Measurements from ENCODE around the gene PARM1.

PARM1 gene, protein sequence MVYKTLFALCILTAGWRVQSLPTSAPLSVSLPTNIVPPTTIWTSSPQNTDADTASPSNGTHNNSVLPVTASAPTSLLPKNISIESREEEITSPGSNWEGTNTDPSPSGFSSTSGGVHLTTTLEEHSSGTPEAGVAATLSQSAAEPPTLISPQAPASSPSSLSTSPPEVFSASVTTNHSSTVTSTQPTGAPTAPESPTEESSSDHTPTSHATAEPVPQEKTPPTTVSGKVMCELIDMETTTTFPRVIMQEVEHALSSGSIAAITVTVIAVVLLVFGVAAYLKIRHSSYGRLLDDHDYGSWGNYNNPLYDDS

GRCh38 chr4:74932832-74933561, at the start of gene PARM1:
PARM1 (plus strand) TSS chr4:74933116; CDS start chr4:74933328, 212 bp downstream.
- peak; percentile 10 to 92 (median 78) for DNase-seq

DNA sequence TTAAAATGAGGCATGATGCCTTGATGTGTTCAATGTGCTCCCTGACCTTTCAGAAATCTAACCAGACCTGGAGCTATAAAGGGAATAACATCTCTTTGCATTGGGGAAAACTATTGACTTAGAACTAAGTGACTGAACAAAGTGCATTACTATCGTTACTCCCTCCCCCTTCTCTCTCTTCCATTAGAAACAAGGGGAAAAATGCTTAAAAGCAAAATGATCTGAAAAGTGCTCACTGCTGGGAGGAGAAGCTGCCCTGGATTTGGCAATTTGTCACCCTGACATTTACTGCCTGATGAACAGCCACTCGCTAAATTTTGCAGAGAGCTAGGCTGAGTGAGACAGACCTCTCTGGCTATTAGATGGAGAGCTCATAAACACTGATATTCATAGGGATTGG, 48.6 kb upstream of the PARM1 start:
- DNase-seq, result no peak

DNA sequence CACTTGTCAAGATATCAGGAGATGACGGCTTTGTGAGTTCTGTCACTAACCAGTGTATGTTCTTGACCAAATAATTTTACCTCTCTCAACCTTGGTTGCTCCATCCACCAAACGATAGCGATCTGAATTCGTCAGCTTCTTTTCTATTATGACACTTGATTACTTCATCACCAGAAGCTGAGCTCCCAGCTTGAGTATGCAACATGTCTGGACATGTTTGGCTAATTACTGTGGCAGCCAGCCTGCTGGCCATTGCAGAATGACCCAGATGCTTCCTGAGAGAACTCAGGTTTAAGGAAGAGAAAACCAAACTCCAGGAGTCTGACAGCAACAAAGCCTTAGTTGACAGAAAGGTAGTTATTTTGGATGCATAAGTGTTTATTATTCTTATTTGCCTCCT, 46.4 kb upstream of the PARM1 start:
- no peak for DNase-seq

DNA sequence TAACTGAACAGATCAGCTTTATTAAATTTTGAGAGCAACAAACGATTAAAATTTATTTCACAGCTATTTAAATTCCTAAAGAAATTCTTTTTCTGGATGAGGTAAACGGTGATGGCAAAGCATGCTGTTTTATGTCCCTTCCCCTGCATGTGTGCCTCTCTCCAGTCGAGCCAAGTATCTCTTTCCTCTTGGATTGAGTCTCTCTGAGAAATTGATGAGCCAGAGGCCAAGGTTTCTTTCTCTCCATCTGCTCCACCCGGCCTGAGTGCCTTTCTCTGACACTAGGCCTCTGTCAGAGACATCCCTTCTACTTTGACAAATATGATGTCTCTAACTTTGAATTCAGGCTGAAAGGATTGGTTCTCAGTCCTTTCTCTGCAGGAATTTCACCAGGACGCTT, 42.6 kb upstream of the PARM1 start:
- DNase-seq, result no peak

DNA sequence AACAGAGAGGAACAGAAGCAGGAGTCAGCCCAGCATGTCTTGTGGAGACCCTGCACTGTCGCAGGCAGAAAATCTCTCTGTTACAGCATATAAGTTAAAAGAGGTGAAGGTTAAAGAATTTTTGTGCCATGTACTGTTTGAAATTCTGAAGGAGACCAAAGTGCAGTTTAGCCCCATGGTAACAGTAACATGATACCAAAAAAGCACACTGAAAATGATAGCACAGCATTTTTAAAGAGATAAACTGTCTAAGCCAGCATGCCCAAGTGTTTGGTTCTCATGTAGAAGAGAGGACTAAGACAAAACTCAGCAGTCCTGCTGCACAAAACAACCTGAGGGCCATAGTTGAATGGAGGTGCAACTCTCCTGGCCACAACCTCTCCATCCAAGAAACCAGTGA, 41.9 kb upstream of the PARM1 start:
- no peak for DNase-seq

DNA sequence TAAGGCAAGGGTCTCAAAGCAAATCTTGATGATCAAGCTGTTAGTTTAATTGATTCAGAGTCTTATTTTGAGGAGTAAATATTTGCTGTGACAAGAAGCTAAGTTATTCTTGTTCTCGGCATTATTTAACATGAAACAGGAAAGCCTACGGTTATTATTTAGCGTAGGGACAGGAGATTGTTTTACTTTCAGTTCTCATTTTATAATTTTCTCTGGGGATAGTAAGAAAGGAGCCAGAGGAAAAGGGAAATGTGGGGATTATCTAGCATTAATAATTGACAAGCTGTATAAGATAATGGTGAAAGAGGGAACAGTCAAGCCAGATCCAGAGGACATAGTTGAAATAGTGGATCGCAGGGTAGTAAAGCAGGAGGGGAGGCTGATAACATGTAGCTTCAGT, 39.7 kb upstream of the PARM1 start:
- DNase-seq, result no peak

- no peak for DNase-seq
Observed at GRCh38 chr4:74896595-74896994, 36.3 kb upstream of the PARM1 start.

DNA sequence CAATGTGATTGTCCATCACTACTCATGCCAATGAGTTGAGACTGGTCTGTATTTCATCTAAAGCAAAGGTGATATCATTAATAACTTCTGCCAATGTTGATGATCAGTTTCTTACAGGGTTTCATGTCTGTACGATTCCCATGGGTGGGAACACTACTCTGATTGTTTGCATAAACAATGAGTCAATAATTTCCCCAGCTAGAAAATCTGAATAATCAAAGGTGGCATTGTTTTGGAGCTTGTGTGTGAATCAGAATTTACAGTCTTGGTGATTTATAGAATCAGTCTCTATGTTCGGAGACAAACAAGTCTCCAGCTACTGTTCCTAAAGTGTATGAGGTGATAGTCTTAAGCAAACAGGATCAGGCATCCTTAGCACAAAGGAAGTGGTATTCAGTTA, 35.5 kb upstream of the PARM1 start:
- no peak for DNase-seq

DNA sequence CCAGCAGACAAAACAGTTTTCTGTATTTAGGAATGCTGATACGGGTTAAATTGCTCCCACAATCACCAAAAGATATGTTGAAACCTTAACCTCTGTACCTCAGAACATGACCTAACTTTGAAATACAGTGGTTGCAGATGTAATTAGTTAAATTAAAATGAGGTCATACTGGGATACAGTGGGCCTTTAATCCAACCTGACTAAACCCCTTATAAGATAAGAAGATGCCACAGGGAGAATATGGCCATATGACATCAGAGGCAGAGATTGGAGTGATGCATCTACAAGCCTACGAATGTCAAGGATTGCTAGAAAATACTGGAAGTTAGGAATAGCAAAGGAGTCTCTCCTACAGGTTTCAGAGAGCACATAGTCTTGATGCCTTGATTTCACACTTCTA, 32.1 kb upstream of the PARM1 start:
- DNase-seq, result no peak

DNA sequence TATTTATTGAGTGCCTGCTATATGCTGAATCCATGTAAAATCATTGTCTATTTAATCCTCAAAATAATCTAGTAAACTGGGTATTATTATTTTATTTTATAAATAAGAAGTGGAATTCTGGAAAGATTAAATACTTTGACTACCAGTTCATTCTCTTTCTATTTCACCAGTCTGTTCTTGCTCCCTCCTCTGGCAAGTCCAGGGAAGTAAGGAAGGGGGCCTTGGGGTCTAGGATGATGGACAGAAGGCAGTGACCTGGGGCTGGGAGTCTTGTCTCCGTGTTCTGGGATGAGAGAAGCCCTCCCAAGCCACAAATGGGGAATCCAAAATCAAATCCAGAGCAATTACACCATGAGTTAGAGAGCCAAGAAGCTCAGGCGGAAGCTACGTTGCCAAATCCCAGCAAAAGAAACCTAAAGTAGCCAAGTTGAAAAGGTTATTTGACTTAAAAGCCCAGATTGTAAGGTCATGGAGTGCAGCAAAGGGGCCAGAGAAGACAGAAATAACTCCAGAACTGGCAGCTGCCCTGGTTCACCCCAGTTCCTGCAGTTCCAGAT, 28.3 kb upstream of the PARM1 start:
- no peak for DNase-seq

GRCh38 chr4:74906771-74907170, 26.1 kb upstream of the PARM1 start:
- no peak for DNase-seq

GRCh38 chr4:74919783-74920182, 13.1 kb upstream of the PARM1 start:
- no peak for DNase-seq

GRCh38 chr4:74920704-74921103, 12.2 kb upstream of the PARM1 start:
- no peak for DNase-seq

GRCh38 chr4:74921490-74921889, 11.4 kb upstream of the PARM1 start:
- DNase-seq, result no peak

DNA sequence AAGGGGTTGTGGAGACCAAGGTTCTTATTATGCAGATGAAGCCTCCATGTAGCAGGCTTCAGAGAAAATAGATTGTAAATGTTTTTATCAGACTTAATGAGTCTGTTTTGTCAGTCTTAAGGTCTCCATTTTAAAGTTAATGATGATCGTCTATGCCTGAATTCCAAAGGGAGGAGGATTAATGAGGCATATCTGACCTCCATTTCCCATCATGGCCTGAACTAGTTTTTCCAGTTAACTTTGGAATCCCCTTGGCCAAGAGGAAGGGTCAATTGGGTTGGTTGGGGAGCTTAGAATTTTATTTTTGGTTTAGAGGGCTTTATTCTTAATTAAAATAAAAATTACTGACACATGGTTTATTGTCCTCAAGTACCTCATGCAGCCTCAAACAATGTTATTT, 6.9 kb upstream of the PARM1 start:
- DNase-seq, result no peak

GRCh38 chr4:74930162-74930561, 2.8 kb upstream of the PARM1 start:
- no peak for DNase-seq

DNA sequence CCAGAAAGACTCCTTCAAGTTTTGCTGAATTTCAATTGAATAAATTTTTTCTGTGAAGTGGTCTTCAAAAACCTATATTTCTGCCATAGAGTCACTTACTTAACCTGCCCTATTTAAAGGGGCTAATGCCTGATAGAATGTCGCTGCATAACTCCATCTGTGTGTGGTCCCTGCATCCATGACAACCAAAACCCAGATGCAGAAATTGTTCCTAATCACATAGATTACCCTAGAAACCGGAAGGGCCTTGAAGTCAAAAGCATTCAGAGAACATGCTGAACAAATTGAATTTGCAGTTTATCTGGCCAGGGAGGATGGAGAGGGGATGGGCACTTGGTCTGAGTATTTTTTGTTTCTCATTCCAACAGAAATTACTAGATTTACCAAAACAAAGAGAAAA, 1.5 kb upstream of the PARM1 start:
- DNase-seq, result no peak

DNA sequence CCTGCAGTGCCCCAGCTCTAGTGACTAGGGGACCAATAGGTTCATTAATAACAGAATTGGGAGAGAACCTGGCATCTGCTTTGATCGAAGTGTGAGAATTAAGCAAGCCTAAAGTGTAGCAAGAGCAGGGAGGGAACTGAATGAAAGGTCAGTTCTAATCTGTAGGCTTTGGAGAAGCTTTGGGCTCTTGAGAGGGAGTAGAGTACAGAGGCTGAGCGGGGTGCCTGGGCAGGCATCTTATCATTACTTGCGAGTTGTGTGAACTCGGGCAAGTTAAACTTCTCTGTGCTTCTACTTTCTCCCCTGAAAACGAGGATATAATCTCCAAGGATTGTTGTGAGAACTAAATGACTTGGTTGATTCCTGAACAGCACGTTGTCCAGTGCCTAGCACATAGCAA, 906 bp upstream of the PARM1 start:
- DNase-seq, result no peak

DNA sequence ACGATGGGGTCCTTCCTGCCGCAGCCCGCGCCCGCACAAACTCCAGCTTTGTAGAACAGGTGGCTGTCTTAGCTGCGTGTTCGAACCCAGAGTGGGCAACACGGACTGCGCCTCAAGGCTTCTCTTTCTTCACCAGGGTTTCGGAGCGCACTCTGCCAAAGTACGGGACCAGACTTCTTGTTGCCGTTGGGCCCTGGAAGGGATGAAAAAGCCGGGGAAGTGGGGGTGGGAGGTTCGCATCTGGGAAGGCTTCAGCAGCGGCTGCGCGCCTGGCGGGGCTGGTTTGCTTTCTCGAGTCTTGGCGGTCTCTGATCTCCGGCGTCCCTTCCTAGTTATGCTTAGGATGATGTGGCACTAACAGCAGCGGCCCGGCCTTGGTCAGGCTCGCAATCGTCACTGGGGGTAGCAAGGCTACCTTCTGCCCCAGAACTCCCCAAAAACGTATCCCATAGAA, 673 bp downstream of the PARM1 start:
- peak in 24 of 58 donors; percentile 4 to 57 (median 22) for DNase-seq

- peak in 30 of 58 donors; percentile 1 to 45 (median 16) for DNase-seq
Observed at GRCh38 chr4:74934016-74934831, 1.3 kb downstream of the PARM1 start.

- DNase-seq, result peak in 1 of 58 donors; percentile 2
Observed at GRCh38 chr4:74934888-74935287, 2.0 kb downstream of the PARM1 start.

GRCh38 chr4:74941123-74941522, 8.2 kb downstream of the PARM1 start:
- no peak for DNase-seq

Data from anterior cingulate cortex (tissue), 58 donors.